Right hindlimb (tissue), 1 donor: ENCODE data around the gene PRKCE.

Source experiments
- DNase-seq: peaks from one replicate; pipeline ENCODE4 v3.0.0-alpha.2; 2018

The PRKCE gene

DNA sequence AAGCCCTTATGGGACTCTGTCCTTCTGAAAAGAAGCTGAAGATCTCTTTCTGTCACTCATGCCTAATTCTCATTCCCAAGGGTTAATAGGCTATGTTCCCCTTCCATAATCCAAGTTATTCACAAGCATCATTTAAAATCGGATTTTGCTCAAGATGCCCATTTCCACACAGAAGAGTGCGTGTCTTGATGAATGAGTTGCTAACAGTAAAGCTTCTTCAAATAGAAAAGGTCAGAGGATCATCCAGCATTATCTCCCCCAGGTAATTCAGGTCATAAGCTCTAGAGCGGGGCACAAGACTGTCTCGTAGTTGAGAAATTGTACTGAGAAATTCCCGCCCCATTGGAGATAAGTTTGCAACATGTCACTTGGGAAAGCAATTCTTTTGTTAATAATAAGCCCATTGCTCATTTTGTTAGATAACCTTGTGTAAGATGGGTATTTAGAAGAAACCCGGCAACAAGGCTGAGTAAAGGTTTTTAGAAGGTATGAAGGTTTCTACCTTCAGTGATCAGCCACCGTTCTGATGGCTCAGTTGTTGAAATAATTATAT lies 355.1 kb downstream of the PRKCE start:
- DNase-seq, result no peak

DNA sequence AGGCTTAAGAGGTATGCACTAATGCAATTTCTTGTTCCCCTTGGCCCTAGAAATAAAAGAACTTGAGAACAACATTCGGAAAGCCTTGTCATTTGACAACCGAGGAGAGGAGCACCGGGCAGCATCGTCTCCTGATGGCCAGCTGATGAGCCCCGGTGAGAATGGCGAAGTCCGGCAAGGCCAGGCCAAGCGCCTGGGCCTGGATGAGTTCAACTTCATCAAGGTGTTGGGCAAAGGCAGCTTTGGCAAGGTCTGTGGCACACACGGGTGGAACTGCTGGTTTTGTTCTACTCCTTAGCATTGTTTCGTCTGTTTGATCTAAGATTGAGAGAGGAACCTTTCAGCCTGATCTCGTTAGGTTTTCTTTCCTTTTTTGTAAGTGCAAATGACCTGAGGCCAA lies 355.9 kb downstream of the PRKCE start:
- no peak for DNase-seq

GRCh38 chr2:46008091-46008870 lies 356.8 kb downstream of the PRKCE start:
- no peak for DNase-seq

- no peak for DNase-seq
Measured at GRCh38 chr2:46009315-46009714, 357.8 kb downstream of the PRKCE start.

DNA sequence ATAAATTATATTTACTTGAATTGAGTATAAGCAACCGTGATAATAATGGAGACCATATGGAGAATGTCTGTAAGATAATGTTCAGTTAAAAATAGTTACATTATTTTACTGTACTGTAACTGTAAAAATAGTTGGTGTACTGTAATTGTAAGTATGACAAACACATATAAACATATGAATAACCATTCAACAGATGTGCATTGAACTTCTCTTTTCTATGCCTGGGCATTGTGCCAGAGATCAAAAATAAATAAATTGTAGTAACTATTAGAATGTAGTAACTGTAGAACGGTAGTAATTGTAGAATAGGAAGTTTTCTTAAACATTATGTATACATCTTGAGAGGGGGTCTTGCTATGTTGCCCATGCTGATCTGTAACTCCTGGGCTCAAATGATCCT lies 358.3 kb downstream of the PRKCE start:
- DNase-seq, result no peak

DNA sequence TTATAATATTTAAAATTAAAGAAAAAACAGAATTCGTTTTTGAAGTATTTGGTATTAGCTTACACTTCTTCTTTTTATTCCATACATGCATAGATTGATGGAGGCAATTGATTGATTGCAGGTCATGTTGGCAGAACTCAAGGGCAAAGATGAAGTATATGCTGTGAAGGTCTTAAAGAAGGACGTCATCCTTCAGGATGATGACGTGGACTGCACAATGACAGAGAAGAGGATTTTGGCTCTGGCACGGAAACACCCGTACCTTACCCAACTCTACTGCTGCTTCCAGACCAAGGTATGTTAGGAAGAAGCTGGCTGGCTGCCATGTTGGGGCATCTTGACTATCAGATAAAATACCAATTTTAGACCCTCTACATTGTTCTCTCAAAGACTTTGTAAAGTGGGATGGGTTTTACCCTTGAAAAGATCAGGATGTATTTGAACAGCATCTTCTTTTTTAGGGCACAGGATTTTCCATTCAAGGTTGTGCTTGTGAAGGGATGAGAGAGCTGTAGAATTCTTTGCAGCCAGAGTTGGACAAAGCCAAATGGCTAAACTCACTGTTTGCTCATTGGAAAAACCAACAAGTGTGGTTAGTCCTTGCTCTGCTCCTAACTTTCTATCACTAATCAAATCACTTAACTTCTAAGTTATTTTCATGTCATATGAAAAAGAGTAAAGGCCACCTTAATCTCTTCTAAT lies 358.9 kb downstream of the PRKCE start:
- no peak for DNase-seq

DNA sequence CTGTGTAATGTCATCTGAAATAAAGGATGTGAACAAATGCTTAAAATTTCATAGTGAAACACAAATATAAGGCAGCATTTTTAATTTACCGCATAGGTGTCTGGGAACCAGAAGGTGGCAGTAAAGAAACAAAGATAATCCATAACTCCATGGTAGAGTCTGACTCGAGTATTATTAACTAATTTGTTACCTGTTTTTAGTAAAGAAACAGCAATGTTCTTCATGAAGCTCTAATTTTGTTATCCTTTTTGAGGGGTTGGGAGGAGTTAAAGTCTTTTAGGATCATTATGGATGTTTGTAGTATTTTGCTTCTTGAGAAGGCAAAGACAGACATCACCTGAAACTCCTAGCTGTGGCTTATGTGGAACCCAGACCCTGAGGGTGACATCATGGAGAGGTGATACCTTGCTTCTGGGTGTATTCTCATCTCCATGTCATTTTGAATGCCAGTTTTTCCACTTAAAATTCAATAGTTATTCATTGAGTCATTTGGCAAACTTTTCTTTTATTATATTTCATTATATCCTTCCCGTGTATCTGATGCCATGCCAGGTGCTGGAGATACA lies 359.5 kb downstream of the PRKCE start:
- DNase-seq, result no peak

GRCh38 chr2:46012618-46013240 lies 361.3 kb downstream of the PRKCE start:
- DNase-seq, result no peak

GRCh38 chr2:46013726-46014125 lies 362.3 kb downstream of the PRKCE start:
- DNase-seq, result no peak

- DNase-seq, result peak; percentile 39
Measured at GRCh38 chr2:46014911-46015654, 363.6 kb downstream of the PRKCE start.

DNA sequence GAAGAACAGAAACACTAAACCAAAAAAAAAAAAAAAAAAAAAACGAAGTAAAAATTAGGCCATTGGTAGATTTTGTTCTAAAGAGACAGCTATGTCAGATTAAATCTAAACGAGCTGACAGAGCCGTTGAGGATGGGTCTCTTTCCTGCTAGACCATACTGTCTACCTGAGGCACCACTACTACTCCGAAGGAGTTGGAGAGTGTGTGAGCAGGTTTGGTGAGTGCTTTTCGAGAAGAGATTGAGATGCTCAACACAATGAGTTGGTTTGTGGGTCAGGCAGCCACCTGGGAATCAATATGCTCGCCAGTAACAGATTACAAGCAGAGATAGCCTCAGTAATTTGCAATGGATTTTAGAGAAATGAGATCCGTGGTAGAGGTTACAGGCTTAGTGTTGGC lies 364.2 kb downstream of the PRKCE start:
- no peak for DNase-seq

- DNase-seq, result no peak
Measured at GRCh38 chr2:46016091-46016490, 364.6 kb downstream of the PRKCE start.

DNA sequence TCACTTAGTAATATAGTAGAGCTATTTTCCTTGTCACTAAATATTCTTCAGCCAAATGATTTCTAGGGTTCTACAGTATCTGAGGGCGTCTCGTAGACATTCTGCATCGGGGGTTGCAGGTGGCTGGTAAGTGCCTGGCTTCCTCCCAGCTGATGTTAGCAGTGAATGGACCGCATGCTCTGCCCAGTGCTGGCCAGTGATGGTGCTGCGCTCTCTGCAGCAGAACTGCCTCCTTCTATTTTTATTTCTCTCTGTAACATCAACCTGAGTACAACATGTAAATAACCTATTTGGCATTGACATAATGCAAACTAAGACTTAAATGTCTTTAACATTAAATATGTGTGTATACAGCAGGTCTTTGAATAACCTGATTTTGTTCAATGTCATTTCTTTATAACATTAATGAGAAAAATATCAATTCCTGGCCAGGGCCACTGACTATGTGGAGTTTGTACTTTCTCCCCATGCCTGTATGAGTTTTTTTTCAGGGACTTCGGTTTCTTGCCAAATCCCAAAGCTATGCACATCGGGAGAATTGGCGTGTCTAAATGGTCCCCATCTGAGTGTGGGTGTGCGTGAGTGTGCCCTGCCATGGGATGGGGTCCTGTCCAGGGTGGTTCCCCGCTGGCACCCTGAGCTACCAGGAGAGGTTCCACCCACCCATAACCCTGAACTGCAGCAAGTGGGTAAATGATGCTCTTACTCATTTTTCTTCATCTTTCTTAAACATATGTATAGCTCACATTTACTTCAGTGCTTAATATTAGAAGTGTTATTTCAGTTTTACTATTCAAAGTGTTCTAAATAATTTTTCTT lies 367.5 kb downstream of the PRKCE start:
- no peak for DNase-seq

DNA sequence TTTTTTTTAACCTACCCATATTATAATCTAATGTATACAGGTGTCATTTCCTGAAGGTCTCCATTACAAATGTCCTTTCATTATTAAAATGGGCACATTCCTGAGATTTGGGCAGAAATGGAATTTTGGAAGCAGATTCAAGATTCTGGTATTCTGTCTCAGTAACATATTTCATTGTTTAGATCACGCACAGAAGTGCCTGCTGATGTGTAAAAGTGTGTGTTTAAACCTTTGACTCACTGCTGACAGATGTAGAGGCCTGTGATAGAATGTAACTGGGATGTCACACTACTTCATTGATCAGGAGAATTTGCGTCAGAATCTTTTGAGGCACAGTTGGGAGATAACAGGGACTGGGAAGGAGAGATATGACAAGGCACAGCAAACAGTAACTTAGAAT lies 368.9 kb downstream of the PRKCE start:
- no peak for DNase-seq

- no peak for DNase-seq
Measured at GRCh38 chr2:46023165-46023854, 371.8 kb downstream of the PRKCE start.

DNA sequence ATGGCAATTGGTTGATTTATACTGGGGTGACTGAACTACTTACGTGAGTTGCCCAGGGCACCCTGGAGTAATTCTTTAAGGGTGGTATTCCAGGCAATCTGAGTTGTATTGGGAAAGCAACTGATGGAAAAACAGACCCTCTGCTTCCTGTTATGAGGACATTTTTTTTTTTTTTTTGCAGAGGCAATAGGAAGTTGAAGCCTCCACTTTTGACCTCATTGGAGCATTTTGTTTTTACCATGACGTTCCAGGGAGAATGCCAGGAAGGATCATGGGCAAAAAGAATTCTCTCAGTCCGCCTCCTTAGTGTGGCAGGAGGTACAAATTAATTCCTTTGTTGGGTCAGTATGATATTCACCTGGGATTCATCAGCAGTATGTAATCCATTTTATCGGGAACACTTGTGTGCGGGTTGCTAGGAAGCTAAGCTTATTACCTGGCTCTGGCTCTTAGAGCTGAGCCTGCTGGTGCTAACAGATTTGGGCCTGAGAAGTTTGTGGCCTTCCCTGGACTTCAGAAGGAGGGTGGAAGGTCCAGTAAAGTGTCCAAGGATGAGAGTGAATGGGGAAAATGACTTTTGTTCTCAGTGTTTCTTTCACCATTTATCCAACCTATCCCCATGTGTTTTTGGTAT lies 372.8 kb downstream of the PRKCE start:
- no peak for DNase-seq

- DNase-seq, result no peak
Measured at GRCh38 chr2:46025081-46025480, 373.6 kb downstream of the PRKCE start.

GRCh38 chr2:46025676-46026075 lies 374.2 kb downstream of the PRKCE start:
- DNase-seq, result no peak

GRCh38 chr2:46026431-46026830 lies 375.0 kb downstream of the PRKCE start:
- no peak for DNase-seq

DNA sequence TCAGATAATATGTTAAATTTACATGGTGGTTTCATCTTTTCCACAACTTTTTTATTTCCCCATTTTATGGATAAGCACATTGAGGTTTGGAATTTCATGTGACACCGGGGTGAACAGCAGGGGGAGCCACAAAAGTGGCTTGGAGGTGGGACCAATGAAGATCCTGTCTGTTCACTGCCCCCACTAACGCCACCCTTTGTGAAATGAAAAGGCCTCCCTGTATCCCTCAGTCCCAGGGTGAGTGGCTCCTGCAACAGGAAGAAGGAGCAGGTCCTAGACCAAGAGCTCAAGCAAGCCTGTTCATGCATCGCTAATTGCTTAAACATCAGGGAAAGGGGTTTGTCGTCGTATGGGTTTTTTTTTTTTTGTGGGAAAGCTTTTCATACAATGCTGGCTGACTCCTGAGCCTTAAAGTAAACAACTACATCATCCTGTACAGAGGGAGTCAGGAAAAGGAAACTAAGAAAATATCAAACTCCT lies 377.9 kb downstream of the PRKCE start:
- DNase-seq, result no peak
